Measurements from ENCODE around the gene SLC35D2.
A peak's percentile ranks its signal among the peaks of the same experiment; 100 is the strongest.
"Not testable (repeated sequence)": the region's sequence is repeated elsewhere in the genome, so short reads cannot be mapped to it uniquely, and the experiment has no call there.

The SLC35D2 gene

DNA sequence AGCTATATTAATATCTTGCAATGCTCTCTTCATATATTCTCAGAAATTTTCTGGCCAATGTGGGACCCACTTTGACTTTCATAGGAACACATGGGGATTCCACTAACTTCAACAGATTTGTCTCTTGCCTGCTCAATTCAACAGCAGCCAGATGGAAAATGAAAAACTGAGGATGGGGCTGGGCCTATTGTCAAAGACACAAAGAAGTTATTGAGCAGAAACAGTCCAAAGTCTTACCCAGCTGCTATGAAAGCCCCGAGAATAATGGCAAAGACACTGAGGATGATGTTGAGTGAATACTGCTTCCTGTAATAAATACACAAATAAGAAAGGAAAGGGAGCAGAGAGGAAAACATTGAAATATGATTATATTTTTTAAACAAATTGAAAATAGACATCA lies 32.6 kb downstream of the SLC35D2 start:
- no peak for DNase-seq

DNA sequence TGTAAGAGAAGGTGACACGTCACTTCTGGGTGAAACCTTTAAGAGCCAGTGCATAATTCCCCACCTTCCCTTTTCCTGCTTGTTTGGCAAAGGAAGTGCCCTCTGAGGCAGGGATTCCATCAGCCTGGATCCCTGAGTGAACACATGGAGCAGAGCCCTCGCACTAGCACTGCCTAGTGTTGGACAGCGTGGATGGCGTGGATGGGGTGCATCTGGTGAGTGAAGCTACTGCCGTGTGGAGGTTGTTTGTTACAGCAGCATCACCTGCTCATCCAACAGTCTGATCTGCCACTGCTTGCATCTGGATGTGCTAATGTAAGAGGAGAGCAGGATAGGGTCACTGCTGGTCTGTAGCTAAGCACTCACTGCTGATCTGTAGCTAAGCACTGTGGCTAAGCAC lies 35.2 kb downstream of the SLC35D2 start:
- DNase-seq: no peak

DNA sequence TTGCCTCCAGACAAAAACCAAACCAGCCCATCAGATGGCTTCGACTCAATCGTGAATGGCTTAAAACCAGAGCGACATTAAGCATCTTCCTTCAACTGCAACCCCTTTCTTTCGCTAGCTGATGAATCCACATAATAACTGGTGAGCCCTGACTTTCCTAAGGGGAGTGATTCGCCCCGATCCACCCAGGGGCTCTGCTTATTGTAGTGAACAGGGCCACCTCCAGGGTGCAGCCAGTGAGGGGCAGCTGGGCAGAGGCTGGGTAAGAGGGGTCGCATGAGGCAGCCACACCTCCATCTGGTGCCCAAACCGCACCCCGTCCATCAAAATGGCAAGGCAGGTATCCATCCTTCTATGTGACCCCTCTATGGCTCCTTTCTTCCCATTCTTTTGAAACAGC lies 38.0 kb downstream of the SLC35D2 start:
- DNase-seq: no peak

DNA sequence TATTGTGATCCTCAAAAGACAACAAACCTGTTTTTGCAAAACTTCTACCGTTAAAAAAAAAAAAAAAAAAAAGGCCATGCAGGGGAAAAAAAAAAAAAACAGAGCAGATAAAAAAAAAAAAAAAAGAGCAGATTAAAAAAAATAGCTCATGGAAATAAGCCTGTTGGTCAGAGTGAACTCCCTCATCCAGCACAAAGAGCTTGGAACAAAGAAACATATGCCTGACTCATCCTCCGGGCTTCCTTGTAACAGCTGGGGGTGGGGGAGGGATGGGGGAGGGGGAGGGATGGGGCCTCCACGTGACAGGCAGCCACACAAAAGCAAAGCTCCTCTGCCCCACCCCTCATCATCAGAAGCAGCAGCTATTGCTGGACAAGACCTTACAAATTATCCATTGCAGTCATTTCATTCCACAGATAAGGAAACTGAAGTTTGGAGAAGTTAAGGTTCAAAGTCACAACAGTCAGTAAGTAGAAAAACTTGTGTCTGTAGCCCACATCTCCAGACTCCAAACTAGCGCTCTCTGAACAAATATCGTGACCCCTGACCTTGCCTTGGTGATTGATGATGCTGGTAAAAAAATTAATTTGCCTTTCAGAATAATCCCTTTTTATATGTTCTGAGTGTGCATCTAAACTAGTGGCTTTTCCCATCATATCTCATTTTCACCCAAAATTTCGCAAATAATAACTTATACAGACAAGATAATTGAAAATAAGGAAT lies 38.9 kb downstream of the SLC35D2 start:
- DNase-seq: peak in 1 of 2 experiments; percentile 2

DNA sequence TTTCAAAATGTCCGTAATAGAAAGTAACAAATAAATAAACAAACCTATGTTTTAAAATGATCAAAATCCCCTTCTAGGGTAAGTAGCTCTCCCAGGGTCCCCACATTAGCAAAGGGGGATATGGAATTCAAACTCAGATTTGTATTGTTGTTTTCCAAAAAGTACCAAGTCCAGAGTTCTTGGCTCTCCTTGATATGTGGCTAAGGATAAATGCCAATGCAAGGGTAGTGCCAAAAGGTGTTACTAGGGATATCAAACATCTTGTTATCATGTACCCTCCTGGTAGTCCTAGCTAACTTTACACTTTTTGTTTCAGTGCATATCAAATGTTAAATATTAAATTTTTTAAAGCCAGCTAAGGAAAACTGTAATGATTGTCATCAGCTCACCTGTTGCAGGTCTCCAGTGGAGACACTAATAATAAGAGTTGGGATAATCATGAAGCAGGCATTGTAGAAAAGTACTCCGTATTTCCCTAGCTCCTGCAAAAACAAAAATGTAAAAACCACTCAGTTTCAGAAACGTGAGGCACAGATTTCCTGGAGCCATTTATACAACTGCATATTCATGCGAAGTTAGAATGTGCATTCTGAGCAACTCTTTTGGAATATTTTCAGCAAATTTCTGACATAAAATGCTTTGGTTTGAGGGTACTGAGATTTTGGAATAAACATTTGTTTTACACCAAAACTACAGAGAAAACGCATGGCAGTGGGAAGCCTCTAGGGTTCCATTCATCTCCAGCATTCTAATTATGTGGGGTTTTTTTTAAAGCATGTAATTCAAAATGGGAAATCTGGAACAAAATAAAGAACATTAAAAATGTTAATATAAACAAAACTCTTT lies 39.8 kb downstream of the SLC35D2 start:
- DNase-seq: no peak

DNA sequence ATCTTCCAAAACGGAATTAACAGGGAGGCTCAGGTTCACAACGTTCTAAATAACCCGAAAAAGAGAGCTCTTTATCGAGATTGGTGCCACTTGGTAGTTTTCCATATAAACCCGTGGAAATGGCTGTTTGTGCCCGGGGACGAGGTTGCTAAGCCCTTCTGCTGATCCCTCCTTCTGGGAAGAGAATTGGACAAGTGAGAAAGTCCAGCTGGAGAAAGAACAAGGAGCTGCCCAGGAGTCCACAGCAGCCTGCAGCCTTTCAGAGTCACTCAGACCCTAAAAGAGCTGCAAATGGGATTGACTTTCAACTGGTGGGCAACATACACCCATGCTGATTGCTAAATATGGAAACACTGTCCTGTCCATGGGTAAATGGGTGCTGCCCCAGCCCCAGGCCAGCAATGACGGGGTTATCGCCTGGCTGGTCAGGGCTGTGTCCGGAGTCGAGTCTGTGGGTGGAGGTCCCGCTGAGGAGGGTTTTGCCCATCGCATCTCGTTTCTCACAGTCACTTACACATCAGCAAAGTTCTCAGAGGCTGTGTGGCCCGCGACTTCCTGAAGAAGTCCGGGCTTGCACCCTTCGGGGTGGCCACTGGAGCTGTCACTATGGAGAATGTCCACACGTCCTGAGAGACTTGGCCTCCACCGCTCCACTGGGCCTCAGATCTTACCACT lies 40.8 kb downstream of the SLC35D2 start:
- no peak for DNase-seq

DNA sequence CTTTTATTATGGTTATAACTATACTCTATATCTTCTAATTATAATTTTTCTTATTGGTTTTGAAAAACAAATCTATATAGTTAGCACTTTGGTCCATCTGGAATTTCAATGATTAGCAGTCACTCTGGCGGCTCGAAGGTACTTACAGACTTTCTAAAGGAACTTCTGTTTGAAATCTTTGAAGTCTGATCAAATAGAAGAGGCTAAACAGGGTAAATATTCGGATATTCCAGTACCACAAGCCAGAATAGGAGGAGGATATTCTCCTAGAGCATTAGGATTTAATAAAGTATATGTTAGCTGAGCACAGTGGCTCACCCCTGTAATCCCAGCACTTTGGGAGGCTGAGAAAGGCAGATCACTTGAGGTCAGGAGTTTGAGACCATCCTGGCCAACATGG lies 42.8 kb downstream of the SLC35D2 start:
- DNase-seq: no peak

DNA sequence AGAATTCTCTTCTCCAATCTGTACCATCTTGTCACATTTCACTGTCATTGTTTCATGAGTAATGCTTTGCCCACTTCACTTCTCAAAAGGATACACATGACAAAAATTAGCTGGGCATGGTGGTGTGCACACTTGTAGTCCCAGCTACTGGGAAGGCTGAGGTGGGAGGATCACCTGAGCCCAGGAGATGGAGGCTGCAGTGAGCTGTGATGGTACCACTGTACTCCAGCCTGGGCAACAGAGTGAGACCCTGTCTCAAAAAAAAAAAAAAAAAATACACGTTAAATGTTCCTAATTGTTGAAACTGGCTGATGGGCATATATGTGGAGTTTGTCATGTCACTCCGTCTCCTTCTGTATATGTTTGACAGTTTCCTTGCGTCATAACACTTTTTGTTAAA lies 45.2 kb downstream of the SLC35D2 start:
- DNase-seq: no peak

DNA sequence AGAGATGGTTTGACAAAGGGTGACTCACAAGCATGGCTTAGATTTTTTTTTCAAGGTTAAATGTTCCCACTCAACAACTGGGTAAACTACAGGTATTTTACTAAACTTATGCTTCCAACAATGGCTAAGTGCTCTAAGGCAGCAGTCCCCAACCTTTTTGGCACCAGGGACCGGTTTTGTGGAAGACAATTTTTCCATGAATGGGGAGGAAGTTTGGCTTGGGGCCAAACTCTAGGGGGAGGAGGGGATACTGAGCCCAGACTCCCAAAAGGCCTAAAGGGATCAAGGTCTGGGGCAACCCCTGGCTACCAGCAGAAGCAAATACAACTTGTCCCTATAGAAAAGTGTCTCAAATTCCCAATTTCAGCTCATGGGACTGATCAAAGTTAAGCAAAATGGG lies 49.6 kb downstream of the SLC35D2 start:
- no peak for DNase-seq

DNA sequence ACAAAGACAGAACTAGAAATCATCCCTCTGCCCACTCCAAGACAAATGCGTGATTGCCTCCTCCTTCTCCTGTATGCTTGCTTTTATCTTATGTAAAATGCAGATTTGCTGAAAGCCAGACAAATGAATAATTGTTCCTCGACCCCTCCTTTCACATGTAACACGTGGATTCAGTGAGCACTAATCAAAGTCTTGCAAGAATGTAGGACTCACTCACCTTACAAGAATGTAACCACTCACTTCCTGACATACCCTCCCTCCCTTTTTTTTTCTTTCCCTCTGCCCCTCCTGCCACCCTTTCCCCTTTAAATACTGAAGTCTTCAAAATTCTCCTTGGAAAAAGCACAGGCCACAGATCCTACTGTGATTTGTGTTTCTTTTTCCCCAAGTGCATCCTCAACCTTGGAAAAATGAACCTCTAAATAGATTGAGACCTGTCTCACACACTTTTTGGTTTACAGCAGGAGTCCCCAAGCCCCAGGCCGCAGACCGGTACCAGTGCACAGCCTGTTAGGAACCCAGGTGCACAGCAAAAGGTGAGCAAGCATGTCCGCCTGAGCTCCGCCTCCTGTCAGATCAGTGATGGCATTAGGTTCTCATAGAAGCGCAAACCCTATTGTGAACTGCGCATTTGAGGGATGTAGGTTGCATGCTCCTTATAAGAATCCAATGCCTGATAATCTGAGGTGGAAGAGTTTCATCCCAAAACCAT lies 52.1 kb downstream of the SLC35D2 start:
- no peak for DNase-seq

DNA sequence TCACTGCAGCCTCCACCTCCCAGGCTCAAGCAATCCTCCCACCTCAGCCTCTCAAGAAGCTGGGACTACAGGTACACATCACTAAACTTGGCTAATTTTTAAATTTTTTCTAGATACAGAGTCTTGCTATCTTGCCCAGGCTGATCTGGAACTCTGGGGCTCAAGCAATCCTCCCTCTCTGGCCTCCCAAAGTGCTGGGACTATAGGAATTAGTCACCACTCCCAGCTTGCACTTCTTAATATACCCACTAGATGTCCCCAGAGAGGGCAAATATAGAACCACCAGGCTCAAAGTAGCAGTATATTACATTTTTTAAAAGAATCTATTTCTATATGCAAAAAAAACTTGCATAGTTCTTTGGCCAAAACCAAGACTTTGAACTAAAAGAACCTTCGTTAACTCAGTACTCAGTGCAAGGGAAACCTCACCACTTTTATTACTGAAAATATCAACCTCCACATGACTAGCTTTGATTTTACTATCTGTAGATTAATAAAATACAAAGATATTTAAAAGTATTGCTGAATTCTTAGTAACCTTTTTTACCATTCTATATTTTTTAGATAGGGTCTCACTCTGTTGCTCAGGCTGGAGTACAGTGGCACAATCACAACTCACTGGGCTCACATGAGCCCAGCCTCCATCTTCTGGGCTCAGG lies 55.7 kb downstream of the SLC35D2 start:
- peak in 1 of 2 experiments; percentile 31 for DNase-seq

DNA sequence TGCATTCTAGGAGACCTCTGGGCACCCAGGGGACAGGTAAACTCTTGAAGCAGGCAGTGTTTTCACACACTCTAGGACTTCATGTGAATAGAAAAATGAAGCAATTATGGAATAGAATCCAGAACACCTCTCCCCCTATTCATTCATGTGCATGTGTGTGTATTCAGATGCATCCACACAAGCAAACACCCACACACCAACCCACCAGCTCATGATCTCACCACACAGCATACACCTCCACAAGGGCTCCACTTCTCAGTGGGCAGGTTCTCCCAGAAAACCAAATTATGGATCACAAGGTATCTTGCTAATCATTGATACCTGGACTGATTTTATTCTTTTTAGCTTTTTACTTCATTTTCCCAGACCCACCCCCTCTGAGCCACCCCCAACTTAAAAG lies 60.3 kb downstream of the SLC35D2 start:
- DNase-seq: no peak

DNA sequence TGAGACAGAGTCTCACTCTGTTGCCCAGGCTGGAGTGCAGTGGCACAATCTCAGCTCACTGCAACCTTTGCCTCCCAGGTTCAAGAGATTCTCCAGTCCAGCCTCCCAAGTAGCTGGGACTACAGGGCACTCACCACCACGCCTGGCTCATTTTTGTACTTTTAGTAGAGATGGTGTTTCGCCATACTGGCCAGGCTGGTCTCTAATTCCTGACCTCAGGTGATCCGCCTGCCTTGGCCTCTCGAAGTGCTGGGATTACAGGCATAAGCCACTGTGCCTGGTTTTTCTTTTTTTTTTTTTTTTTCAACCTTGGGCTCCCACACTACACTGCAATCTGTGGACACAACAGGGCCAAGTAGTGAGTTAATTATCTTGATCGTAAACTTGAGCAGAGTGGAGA lies 60.8 kb downstream of the SLC35D2 start:
- DNase-seq: not testable (repeated sequence)

DNA sequence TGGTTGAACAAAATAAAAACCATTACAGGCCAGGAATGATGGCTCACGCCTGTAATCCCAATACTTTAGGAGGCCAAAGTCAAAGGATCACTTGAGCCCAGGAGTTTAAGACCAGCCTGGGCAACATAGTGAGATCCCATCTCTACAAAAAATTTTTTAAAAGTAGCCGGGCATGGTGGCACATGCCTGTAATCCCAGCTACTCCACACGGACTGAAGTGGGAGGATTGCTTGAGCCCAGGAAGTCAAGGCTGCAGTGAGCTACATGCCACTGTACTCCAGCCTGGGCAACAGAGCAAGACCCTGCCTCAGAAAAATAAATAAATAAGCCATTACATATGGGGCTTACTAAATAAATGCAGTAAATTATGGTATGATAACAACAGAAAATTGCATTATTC lies 61.3 kb downstream of the SLC35D2 start:
- not testable (repeated sequence) for DNase-seq

DNA sequence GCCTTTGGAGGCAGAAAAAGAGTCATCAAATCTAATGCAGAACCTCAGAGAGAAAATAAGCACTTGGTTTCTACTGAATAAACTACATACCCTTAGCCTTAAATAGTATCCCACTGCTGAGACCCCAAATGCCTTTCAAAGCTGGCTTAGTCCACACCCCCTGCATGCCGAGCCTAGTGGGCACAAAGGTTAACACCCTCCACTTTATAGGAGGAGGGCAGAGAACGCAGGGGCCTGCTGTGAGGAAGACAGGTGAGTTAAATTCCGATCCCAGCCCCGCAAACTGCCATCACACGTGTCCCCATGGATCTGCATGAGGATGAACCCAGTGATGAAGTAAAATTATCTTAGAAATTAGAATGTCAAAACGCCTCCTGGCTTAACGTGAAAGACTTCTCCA lies 62.0 kb downstream of the SLC35D2 start:
- DNase-seq: no peak

DNA sequence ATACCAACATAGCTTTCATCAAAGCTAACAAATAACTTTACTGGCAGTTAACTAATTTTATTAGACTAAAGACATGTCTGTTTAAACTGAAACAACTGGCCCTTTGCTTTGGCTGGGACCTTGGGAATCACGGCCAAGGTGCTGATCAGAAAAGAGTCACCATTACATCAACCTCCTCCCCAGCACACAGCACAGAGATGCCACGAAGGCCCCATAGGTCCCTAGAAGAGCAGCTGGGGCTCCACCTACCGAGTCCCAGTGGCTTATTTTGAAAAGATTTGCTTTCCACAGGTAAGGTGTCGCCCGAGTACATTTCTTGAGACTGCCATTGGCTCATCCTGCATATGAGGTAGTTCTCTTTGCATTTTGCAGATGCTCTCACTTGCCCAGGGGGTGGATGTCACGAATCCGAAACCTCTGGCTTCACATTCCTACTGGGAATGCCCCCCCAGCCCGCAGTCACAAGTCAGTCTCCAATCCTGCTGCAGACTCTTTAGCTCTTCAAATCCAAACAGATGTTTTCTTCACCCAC lies 62.7 kb downstream of the SLC35D2 start:
- no peak for DNase-seq

DNA sequence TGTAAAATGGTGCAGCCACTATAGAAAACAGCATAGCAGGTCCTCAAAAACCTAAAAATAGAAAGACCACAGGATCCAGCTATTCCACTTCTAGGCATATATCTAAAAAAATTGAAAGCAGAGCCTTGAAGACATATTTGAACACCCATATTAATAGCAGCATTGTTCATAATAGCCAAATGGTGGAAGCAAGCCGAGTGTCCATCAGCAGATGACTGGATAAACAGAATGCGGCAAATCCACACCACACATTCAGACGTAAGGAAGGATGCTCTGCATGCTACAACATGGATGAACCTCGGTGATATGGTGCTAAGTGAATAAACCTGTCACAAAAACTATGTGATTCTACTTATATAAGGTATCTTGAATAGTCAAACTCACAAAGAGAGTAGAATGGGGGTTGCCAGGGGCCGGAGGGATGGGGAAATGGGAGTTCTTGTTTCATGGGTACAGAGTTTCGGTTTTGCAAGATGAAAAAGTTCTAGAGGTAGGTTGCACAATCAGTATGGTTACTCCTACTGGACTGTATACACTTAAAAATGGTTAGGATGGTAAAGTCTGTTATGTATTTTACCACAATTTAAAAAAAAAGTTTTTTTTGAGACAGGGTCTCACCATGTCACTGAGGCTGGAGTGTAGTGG lies 64.5 kb downstream of the SLC35D2 start:
- DNase-seq: no peak

DNA sequence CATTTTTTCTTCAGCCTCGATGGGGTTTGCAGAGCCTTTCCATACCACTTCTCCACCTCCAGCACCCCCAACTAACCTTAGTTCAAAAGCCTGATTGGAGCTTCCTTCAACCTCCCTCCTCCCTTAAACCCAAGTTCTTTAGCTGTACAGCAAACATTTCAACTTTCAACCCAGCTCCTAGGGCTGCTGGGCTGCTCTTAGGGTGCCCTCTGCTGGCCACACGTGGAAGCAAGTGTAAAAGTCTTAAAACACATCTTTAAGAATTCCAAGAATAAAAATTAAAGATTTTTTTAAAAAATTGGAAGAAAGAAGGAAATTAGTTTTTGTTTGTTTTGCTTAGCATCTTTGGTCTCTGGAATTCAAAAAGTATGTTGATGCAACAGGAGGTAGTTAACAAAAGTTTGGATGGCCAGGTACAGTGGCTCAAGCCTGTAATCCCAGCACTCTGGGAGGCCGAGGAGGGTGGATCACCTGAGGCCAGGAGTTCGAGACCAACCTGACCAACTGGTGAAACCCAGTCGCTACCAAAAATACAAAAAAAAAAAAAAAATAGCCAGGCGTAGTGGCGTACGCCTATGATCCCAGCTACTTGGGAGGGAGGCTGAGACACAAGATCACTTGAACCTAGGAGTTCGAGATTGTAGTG lies 66.1 kb downstream of the SLC35D2 start:
- DNase-seq: peak; percentile 5 to 49

DNA sequence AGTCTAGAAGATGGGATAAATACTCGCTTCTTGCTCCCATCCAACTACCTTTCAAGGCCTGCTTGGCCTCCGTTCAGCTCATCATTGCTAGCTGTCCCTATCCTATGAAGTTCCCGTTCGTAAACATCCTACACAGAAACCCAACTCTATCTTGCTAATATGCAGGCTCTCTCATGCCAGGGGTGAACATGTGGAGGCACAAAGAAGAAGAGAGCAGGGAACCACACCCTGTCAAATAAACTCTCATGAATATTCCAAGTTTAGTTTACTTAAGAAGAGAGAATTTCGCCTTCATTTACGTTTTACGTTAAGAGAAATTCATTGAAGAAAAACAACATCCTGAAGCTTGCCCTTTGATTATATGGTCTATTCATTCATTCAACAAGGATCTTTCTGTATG lies 73.7 kb downstream of the SLC35D2 start:
- DNase-seq: no peak

DNA sequence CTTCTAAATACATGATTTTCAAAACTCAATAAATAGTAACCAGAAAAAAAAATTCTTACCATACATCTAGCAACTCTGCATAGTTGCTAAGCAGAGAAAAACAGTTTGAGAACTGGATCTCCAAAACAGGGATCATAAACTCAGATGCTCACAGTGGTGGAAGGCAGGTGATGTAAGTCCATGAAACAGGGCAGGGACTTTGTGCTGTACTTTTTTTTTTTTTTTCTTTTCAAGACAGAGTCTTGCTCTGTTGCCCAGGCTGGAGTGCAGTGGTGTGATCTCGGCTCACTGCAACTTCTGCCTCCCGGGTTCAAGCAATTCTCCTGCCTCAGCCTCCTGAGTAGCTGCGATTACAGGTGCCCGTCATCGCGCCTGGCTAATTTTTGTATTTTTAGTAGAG lies 76.6 kb downstream of the SLC35D2 start:
- not testable (repeated sequence) for DNase-seq

DNA sequence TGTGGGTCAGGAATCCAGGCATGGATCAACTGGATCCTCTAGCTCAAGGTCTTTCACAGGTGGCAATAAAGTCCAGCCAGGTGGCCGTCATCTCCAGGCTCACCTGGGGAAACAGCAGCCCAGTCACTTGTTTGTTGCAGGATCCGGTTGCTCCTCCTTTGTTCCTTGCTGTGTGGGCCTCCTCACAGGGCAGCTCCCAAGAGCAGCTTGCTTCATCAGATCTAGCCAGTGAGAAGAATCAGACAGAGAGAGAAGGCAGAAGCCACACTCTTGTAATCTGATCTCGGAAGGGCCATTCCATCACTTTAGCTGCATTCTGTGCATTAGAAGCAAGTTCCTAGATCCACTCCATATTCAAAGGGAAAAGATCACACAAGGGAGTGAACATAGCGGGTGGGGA lies 78.3 kb downstream of the SLC35D2 start:
- no peak for DNase-seq
